ENCODE results near the gene GCLC. TPM values are rescaled to one million over a fixed set of nuclear protein-coding genes. Genes with fewer than 3 reads are reported as not detected.

Gene GCLC
- total RNA-seq, 1 donor from 2014 or later = 31.6 TPM

GRCh38 chr6:53581173-53581773 is 36.4 kb upstream of the GCLC start:
- H3K9me3 Mint-ChIP-seq (ENCODE audit: unreplicated experiment) = no peaks in the 10 kb centered on the region
- TF ChIP-seq EZH2 (IDR thresholded peaks at IDR 0.05; ENCODE audit: insufficient read depth, low read length) = no peak
- no peak for TF ChIP-seq CTCF (IDR thresholded peaks at IDR 0.05; ENCODE audit: insufficient read depth, low read depth, low read length)
- no peak overlapping the region for H3K4me3 Mint-ChIP-seq (ENCODE audit: unreplicated experiment)
- H3K79me2 ChIP-seq (ENCODE audit: insufficient read depth, low read length) = no peaks in the 10 kb centered on the region
- no peak overlapping the region for H3K27ac Mint-ChIP-seq (ENCODE audit: unreplicated experiment)
- H3K9ac ChIP-seq (ENCODE audit: low read length) = no peak overlapping the region
- H3K36me3 ChIP-seq (ENCODE audit: insufficient read depth, low read length) = no peaks in the 10 kb centered on the region
- H3K9me3 ChIP-seq (ENCODE audit: insufficient read depth, low read depth, low read length) = peaks cover 2% of the 10 kb centered on the region
- peaks cover 2% of the 10 kb centered on the region for H3K27me3 Mint-ChIP-seq (ENCODE audit: low read depth, unreplicated experiment)
- FAIRE-seq (no peak), DNase-seq (ENCODE audit: low read depth) (peak; percentile 90)
- H3K4me1 Mint-ChIP-seq (ENCODE audit: low read depth, unreplicated experiment) = no peaks in the 10 kb centered on the region
- no peaks in the 10 kb centered on the region for H3K27me3 ChIP-seq (ENCODE audit: insufficient read depth, low read length)
- H3K27ac ChIP-seq (ENCODE audit: low read depth, low read length) = no peak overlapping the region
- H3K4me3 ChIP-seq (ENCODE audit: insufficient read depth, low read depth, low read length) = no peak overlapping the region
- no peaks in the 10 kb centered on the region for H3K36me3 Mint-ChIP-seq (ENCODE audit: low read depth, unreplicated experiment)
- H2AFZ ChIP-seq (ENCODE audit: low read depth, low read length) = no peak overlapping the region
- H4K20me1 ChIP-seq (ENCODE audit: insufficient read depth, low read length) = no peaks in the 10 kb centered on the region
- peaks cover 4% of the 10 kb centered on the region for H3K4me1 ChIP-seq (ENCODE audit: insufficient read depth, low read length)
- no peak overlapping the region for H3K4me2 ChIP-seq (ENCODE audit: low read length)

GRCh38 chr6:53579338-53579737 is 34.4 kb upstream of the GCLC start:
- H3K79me2 ChIP-seq (ENCODE audit: insufficient read depth, low read length) = no peaks in the 10 kb centered on the region
- Mint-ChIP-seq H3K9me3 (ENCODE audit: unreplicated experiment) (no peaks in the 10 kb centered on the region), H3K27ac (ENCODE audit: unreplicated experiment) (no peak overlapping the region), H3K4me3 (ENCODE audit: unreplicated experiment) (no peak overlapping the region), H3K36me3 (ENCODE audit: low read depth, unreplicated experiment) (no peaks in the 10 kb centered on the region), H3K4me1 (ENCODE audit: low read depth, unreplicated experiment) (no peaks in the 10 kb centered on the region), H3K27me3 (ENCODE audit: low read depth, unreplicated experiment) (no peaks in the 10 kb centered on the region)
- no peak for DNase-seq (ENCODE audit: low read depth)
- peaks cover 4% of the 10 kb centered on the region for H3K4me1 ChIP-seq (ENCODE audit: insufficient read depth, low read length)
- TF ChIP-seq CTCF (IDR thresholded peaks at IDR 0.05; ENCODE audit: insufficient read depth, low read depth, low read length) (no peak), EZH2 (IDR thresholded peaks at IDR 0.05; ENCODE audit: insufficient read depth, low read length) (no peak)
- H3K36me3 ChIP-seq (ENCODE audit: insufficient read depth, low read length) = no peaks in the 10 kb centered on the region
- H3K27ac ChIP-seq (ENCODE audit: low read depth, low read length) = no peak overlapping the region
- peaks cover 2% of the 10 kb centered on the region for H3K9me3 ChIP-seq (ENCODE audit: insufficient read depth, low read depth, low read length)
- no peaks in the 10 kb centered on the region for H4K20me1 ChIP-seq (ENCODE audit: insufficient read depth, low read length)
- H2AFZ ChIP-seq (ENCODE audit: low read depth, low read length) = no peak overlapping the region
- H3K27me3 ChIP-seq (ENCODE audit: insufficient read depth, low read length) = no peaks in the 10 kb centered on the region
- no peak overlapping the region for H3K4me3 ChIP-seq (ENCODE audit: insufficient read depth, low read depth, low read length)
- FAIRE-seq = no peak
- H3K9ac ChIP-seq (ENCODE audit: low read length) = no peak overlapping the region
- no peak overlapping the region for H3K4me2 ChIP-seq (ENCODE audit: low read length)

GRCh38 chr6:53578371-53578770 is 33.5 kb upstream of the GCLC start:
- peaks cover 2% of the 10 kb centered on the region for H3K9me3 ChIP-seq (ENCODE audit: insufficient read depth, low read depth, low read length)
- H3K27me3 Mint-ChIP-seq (ENCODE audit: low read depth, unreplicated experiment) = no peaks in the 10 kb centered on the region
- H4K20me1 ChIP-seq (ENCODE audit: insufficient read depth, low read length) = no peaks in the 10 kb centered on the region
- H2AFZ ChIP-seq (ENCODE audit: low read depth, low read length) = no peak overlapping the region
- no peaks in the 10 kb centered on the region for H3K36me3 ChIP-seq (ENCODE audit: insufficient read depth, low read length)
- H3K9me3 Mint-ChIP-seq (ENCODE audit: unreplicated experiment) = no peaks in the 10 kb centered on the region
- no peak overlapping the region for H3K4me3 ChIP-seq (ENCODE audit: insufficient read depth, low read depth, low read length)
- TF ChIP-seq CTCF (IDR thresholded peaks at IDR 0.05; ENCODE audit: insufficient read depth, low read depth, low read length) (no peak), EZH2 (IDR thresholded peaks at IDR 0.05; ENCODE audit: insufficient read depth, low read length) (no peak)
- DNase-seq (ENCODE audit: low read depth) (no peak), FAIRE-seq (no peak)
- H3K4me3 Mint-ChIP-seq (ENCODE audit: unreplicated experiment) = no peak overlapping the region
- no peaks in the 10 kb centered on the region for H3K79me2 ChIP-seq (ENCODE audit: insufficient read depth, low read length)
- H3K27me3 ChIP-seq (ENCODE audit: insufficient read depth, low read length) = no peaks in the 10 kb centered on the region
- no peak overlapping the region for H3K4me2 ChIP-seq (ENCODE audit: low read length)
- peaks cover 4% of the 10 kb centered on the region for H3K4me1 ChIP-seq (ENCODE audit: insufficient read depth, low read length)
- no peak overlapping the region for H3K27ac ChIP-seq (ENCODE audit: low read depth, low read length)
- H3K36me3 Mint-ChIP-seq (ENCODE audit: low read depth, unreplicated experiment) = no peaks in the 10 kb centered on the region
- no peak overlapping the region for H3K9ac ChIP-seq (ENCODE audit: low read length)
- no peak overlapping the region for H3K27ac Mint-ChIP-seq (ENCODE audit: unreplicated experiment)
- no peaks in the 10 kb centered on the region for H3K4me1 Mint-ChIP-seq (ENCODE audit: low read depth, unreplicated experiment)
